Esophagus muscularis mucosa (tissue), 3 donors: ENCODE measurements around the gene ATG3.

ENCODE experiments used
- CTCF ChIP-seq, 3 experiments: fragments of 200-600 bp in 2 of 3; fragments of 450-650 bp in 1 of 3; sonication (generic) in 2 of 3; IDR thresholded peaks; one replicate each; pipeline ENCODE4 v1.5.1; 2017 to 2019; ENCODE audit warnings: antibody characterized with exemption in 3 of 3, mild to moderate bottlenecking in 2 of 3, moderate library complexity in 1 of 3
- POLR2A ChIP-seq: fragments of 450-650 bp; IDR thresholded peaks from one replicate; pipeline ENCODE4 v1.6.1; 2017; ENCODE audit warnings: antibody characterized with exemption, moderate library complexity, mild to moderate bottlenecking, low read depth

GRCh38 chr3:112484352-112484751, 77.4 kb downstream of the ATG3 start:
- TF ChIP-seq CTCF (IDR thresholded peaks at IDR 0.05) (no peak), POLR2A (no peak)
